HG03025 (cell line): ENCODE results near the gene WNT11.

Experiments
- ATAC-seq: cut with Tn5 transposase; IDR thresholded peaks from one replicate; pipeline ENCODE4 v1.9.1; 2021; ENCODE audit warnings: mild to moderate bottlenecking, moderate library complexity; ENCODE audit not compliant: unreplicated experiment, low FRiP score

The WNT11 gene

GRCh38 chr11:76159983-76160661 is 46.2 kb downstream of the WNT11 start:
- ATAC-seq = no peak

DNA sequence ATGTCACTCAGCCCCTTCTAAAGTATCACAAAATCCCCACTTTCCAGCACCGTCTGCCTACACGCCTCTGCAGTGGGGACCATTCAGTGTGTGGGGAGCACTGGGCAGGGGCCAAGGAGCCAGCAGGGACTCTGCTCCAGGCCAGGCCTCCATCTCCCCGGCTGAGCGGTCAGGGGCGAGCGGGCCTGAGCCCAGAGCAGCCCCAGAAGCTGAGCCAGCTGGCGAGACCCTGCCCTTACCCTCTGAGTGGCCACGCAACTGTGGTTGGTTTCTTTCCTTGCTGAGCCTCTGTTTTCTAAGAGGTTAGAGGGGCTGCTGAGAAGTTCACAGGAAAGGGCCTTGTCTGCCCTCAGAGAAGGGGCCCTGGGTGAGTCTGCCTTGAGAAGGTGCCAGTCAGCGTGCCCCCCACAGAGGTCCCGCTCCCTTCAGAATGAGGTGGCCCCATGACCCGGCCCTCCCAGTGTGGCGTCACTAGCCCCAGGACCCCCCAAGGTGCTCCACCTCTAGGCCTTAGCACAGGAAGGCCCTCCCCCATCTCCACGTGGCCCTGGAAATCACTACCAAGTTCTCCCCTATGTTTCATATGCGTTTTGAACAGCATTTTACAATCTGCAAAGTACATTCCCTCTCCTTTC is 46.9 kb downstream of the WNT11 start:
- no peak for ATAC-seq

- ATAC-seq = no peak
Measured at GRCh38 chr11:76158394-76159302, 47.7 kb downstream of the WNT11 start.

DNA sequence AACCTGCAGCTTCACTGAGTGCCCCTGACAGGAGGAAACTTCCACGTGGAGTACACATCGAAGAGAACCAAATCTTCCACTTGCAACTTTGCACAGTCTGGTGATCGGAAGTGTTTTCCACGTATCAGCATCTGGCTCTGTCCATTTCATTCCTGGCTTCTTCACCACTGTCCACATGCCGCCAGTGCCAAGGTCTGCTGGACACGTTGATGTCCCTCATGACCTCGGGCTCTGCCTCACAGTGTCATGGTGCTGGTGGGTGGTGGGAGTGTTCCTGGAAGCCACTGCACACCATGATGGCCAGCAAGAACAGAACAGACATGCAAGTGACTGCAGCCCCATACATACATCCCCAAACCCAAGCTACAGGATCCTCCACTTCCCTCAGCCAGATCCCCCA is 48.4 kb downstream of the WNT11 start:
- no peak for ATAC-seq

DNA sequence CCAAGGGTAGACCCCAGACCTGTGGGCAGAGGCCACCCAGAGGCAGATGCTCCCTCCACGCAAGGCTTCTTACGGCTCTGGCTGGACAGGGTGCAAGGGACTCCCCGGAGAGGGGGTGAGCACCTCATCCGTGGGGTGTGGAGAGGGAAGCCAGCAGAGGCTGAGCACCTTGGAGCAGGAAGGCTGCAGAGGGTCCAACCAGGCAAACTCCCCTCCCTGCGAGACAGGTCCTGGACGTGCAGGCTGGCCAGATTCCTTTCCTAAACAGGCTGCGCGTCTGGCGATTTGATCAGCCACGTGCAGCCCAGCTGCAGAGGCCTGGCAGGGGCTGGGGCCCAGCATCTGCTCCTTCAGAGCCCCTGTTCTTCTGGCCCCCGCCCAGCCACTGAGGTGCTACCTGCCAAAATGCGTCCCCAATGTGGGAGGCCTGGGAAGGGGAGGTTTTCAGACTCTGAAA is 49.3 kb downstream of the WNT11 start:
- ATAC-seq = no peak

DNA sequence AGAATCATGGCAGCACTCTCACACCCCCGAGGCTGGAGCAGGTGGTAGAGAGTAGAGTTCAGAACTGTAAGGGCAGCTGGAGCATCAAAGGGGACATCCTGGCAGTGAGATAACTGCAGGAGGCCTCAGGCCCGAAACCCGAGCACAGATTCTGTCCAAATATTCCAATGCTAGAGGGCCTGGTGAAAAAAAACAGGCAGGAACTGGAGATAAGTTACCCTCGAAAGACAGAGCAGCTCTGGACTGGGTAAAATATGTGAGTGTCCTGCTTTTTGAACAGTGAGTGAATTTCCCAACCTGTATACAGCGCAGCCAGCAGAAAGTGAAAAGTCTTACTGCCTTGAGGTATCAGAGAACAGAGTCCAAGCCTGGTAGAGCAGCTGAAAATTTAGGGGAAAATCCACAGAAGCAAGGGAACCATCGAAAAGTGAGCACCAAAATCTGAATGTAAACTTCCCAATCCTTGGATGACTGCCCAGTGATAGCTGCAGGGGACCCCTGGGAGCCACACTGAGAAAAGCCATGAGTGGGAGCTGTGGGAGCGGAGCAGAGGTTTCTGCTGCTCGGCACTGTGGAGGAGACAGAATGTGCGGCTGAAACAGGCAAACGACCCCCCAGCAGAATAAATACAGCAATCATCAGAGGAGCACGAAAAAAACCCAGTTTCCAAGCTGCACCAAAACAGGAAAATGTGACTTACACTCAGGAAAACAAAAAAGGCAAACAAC is 50.6 kb downstream of the WNT11 start:
- no peak for ATAC-seq

DNA sequence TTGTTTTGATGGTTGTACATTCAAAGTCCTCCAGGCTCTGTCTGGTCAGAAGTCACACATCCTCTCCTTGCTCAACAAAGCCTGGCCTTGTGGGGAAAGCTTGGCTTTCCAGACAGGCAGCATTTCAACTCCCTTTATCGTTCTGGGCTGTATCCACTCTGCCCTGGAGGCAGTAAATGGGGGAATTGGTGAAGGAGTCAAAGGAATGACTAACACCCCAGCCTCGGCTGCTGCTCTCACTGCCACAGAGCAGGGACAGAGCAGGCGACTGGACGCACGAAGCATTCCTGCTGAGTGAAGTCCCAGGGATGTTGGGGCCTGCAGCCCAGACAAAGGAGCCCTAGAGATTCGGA is 52.8 kb downstream of the WNT11 start:
- ATAC-seq = no peak

DNA sequence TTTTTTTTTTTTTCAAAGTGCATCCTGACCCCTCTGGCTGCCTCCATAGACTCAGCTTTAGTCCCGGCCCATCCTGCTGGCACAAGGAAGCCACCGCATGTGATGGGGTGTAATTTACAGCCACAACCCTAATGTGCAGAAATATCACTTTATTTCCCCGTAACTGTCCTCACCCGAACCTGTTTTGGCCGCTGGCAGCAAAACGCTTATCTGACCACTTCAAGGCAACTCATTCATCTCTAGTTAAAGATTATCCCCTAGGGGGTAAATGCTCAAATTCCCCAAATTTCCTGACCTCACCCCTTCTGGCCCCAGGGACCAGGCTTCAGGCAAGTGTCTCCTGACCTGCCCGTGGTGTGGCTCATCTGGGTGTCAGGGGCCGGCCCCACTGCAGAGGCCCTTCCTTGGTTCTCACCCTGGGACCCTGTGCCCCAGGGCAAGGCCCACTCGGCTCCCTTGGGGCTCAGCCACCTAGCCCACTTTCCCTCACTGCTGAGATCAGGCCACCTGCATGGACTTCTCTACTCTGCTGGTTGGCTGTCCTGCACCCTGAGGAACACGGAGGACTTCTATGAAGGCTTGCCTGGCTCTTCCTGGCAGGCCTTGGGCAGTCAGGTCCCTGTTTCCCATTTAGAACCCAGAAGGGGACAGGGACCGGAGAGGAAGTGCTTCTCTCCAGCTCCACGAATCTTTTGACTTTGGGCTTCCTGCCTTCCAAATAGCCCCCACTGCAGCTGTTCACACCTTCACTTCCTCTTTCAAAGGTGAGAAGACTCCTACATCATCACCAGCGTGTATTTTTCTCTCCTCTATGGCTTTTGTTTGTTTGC is 53.3 kb downstream of the WNT11 start:
- no peak for ATAC-seq

- peak; percentile 56 for ATAC-seq
Measured at GRCh38 chr11:76152086-76152681, 54.1 kb downstream of the WNT11 start.

DNA sequence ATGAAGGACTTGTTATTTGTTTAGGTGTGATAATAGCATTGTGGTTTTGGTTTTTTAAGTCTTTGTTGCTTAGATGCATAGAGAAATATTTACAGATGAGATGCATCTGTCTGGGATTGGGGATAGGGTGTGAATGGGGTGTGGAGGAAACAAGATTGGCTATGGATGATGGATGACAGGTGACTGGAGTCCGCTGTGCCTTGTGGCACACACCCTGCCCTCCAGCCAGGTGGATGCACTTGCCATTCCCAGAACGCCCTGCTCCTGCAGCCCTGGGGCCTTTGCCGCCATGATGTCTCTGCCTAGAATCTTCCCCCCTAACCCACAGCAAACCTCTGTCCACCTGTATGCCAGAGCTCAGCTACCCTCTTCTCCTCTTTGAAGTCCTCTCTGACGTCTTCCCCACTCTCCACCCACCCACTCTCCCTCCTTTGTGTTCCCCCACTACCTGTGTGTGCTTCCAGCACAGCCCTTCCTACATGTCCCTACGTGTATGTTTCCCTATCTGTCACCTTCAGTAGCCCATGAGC is 54.7 kb downstream of the WNT11 start:
- ATAC-seq = no peak

GRCh38 chr11:76150141-76150540 is 56.2 kb downstream of the WNT11 start:
- ATAC-seq = no peak

DNA sequence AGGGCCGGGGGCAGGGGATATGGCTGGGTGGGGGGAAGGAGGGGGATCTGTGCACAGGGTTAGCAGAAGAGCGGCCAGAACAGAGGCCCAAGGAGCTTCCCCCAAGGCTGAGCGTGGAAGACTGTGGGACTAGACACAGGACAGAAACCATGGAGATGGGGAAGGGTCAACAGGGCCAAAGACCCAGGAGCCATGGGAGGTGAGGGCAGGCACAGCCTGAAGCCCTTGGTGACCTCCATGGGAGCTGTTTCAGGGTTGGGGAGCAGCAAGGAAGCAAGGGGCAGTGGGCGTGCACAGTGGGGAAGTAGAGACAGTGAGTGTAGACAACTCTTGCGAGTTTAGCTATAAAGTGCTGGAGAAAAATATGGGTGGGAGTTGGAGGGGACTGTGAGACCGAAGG is 56.6 kb downstream of the WNT11 start:
- ATAC-seq = no peak

GRCh38 chr11:76148941-76149613 is 57.2 kb downstream of the WNT11 start:
- ATAC-seq = no peak

DNA sequence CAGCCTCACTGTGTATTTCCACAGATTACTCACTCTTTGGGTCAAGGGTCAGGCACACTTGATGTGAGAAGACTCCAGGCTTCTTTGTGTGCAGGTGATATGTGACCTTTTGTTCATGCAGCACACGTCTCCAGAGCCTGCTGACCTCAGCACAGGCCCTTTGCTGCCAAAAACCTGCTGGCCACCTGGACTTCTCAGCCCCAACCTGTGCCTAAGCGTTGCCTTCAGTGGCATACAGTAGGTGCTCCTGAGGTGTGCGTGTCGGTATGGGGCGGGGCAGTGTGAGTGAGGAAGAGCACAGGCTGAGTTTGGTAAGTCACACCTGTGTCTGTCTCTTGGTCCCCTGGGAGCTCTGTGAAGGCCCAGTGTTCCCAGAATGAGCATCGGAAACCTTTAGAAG is 58.1 kb downstream of the WNT11 start:
- no peak for ATAC-seq

DNA sequence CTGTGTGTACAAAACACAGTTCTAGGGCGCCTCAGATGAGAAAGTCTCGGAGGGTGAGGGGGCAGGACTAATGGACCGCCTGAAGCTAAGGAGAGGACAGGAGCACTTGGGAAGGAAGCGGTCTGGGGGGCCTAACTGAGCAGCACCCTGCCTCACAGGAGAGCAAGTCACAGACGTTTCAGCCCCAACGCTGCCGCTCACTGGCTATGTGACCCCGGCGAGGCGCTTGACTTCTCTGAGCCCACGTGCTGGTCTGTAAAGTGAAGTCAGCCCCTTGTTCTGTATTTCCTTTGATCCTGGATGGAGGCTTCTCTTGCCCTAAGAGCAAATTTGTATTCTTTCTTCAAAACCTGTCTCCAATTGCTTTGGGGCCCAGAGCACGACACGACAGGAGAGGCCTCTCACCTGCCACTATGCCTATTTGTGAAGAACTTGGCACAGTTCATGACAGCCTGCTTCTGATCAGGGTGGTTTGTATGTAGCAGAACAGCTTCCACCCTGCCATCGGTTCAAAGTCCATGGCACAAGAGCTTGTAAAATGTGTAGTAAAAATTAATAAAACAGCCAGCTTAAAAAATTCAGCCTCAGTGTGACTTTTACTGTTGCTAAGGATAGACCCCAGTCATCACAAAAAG is 59.1 kb downstream of the WNT11 start:
- ATAC-seq = no peak

DNA sequence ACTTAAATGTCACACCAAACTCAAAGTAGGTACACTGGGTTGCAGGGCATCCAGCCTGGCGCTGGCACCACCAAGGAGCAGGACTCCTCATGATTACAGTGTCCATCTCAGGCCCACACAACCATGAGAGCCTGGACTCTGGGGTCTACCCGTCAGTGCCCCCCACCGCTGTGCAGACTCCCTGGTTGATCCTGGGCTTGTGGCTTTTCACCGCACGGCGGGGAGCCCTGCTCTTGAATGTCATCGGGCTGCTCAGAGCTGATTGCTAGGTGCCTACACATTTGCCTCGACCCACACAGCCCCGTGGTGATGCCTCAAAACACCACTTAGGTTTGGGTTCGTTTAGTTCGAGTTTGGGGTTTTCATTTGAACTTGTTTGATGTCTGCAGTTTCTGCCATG is 63.0 kb downstream of the WNT11 start:
- ATAC-seq = no peak

- ATAC-seq = no peak
Measured at GRCh38 chr11:76141901-76142588, 64.3 kb downstream of the WNT11 start.
